Measurements from ENCODE around the gene BCAS3.

GRCh38 chr17:61294777-61295176 is 617.1 kb downstream of the BCAS3 start:
- TF ChIP-seq EP300 (IDR thresholded peaks at IDR 0.05; ENCODE audit: borderline replicate concordance) (no peak), YY1 (IDR thresholded peaks at IDR 0.05; ENCODE audit: low read depth) (no peak), REST (IDR thresholded peaks at IDR 0.05; ENCODE audit: low read depth) (no peak), USF1 (IDR thresholded peaks at IDR 0.05) (no peak)

All from Ishikawa (cell line).